ENCODE results near the gene TMEM183A. TPM values are rescaled to one million over a fixed set of nuclear protein-coding genes. Genes with fewer than 3 reads are reported as not detected.

Gene TMEM183A
- total RNA-seq, 4 donors from 2014 or later, result 69.2 to 75.8 (median 72.8) TPM

DNA sequence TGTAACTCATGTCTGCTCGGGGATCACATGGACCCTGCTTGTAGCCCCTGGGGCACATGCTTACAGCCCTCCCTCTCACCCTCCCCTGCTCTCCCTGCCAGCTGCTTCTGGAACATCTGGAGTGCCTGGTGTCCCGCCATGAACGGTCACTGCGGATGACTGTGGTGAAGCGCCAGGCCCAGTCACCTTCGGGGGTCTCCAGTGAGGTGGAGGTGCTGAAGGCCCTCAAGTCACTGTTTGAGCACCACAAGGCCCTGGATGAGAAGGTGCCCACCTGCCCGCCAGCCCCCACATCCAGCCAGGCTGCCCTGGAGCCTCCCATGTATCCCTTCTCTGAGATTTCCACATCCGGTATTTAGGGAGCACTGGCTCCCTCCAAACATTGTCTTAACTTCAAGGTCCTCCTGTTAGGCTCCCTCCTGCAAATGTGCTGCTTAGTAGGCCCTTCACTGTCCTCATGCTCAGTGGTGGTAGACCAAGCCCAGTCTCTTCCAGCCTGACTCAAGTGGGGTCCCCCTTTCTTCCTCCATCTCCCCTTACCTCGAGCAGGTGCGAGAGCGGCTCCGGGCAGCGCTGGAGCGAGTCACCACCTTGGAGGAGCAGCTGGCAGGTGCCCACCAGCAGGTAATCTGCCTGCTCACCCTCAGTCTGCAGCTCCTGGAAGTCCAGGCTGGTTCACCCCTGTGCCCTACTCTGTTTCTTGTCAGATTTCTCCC lies 36.8 kb downstream of the TMEM183A start:
- ATAC-seq (ENCODE audit: low FRiP score), result no peak

DNA sequence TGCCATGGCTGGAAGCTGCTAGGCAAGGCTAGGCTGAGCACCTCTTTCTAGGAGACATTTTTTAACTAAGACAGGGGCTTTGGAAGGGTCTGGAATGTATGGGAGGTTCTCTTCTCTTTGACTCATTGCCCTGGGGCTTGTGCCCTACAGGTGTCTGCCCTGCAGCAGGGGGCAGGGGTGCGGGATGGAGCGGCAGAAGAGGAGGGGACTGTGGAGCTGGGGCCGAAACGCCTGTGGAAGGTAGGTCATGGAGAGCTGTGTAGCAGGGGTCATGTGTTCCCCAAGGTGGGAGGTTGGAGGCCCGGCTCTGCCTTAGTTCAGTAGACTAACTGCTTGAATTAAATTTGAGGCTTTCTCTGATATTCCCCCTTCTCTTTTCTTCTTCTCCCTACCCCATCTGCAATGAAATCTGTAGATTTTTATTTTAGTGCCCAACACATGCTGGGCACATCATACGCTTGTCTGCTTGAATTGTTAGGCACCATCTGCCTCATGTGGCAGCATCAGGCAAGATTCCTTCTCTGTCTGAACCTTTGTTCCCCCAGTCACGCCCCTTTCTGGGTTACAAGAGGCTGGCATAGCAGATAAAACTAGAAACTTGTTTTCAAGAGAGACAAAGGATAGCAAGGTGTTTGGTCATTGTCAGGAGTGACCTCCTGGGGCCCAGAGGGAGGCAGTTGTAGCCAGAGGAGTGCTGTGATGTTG lies 37.5 kb downstream of the TMEM183A start:
- DNase-seq (ENCODE audit: low spot score), result no peak
- ATAC-seq (ENCODE audit: low FRiP score), result no peak
- TF ChIP-seq, protein P1, sequence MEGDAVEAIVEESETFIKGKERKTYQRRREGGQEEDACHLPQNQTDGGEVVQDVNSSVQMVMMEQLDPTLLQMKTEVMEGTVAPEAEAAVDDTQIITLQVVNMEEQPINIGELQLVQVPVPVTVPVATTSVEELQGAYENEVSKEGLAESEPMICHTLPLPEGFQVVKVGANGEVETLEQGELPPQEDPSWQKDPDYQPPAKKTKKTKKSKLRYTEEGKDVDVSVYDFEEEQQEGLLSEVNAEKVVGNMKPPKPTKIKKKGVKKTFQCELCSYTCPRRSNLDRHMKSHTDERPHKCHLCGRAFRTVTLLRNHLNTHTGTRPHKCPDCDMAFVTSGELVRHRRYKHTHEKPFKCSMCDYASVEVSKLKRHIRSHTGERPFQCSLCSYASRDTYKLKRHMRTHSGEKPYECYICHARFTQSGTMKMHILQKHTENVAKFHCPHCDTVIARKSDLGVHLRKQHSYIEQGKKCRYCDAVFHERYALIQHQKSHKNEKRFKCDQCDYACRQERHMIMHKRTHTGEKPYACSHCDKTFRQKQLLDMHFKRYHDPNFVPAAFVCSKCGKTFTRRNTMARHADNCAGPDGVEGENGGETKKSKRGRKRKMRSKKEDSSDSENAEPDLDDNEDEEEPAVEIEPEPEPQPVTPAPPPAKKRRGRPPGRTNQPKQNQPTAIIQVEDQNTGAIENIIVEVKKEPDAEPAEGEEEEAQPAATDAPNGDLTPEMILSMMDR (IDR thresholded peaks at IDR 0.05), result no peak

More for the DNA sequence above, 36.8 kb downstream of the TMEM183A start:
- TF ChIP-seq, protein P1 (IDR thresholded peaks at IDR 0.05), result no peak
- DNase-seq (ENCODE audit: low spot score), result no peak

DNA sequence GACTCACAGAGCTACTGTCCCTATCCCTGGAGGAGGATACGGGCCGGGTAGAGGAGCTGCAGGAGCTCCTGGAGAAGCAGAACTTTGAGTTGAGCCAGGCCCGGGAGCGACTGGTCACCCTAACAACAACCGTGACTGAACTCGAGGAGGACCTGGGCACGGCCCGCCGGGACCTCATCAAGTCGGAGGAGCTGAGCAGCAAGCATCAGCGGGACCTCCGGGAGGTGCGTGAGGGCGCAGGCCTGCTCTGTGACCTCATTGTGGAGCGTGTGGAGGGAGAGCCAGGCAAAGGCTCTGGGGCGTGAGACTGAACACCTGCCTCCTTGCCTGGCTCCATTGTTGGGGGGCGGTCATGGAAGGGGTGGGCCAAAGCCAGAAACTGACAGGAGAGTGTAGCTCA lies 38.2 kb downstream of the TMEM183A start:
- TF ChIP-seq, protein P1 (IDR thresholded peaks at IDR 0.05), result no peak
- no peak for ATAC-seq (ENCODE audit: low FRiP score)
- no peak for DNase-seq (ENCODE audit: low spot score)

DNA sequence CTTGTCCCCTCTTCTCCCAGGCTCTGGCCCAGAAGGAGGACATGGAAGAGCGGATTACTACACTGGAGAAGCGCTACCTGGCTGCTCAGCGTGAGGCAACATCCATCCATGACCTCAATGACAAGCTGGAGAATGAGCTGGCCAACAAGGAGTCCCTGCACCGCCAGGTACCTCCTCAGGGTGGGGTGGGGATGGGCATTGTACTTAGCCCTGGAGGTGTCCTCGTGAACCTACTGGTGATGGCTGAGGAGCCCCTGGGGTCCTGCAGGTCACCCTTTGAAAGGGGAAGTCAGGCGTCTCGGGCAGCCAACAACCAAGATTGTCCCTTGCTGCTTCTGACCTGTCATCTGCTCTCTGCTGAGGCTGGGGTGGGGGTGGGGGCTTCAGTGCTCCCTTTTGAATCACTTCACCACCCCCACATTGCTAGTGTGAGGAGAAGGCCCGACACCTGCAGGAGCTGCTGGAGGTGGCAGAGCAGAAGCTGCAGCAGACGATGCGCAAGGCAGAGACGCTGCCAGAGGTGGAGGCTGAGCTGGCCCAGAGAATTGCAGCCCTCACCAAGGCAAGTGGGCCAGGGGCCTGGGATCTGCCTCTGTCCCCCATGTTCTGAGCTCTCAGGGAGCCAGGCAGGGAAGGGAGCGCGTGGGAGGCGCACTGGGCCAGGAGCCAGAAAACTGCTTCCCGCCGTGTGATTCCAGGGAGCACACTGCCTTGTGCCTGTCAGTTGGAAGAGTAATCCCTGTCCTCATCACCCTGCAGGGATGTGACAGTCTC lies 38.8 kb downstream of the TMEM183A start:
- ATAC-seq (ENCODE audit: low FRiP score), result no peak
- no peak for DNase-seq (ENCODE audit: low spot score)
- TF ChIP-seq, protein P1 (IDR thresholded peaks at IDR 0.05), result no peak

DNA sequence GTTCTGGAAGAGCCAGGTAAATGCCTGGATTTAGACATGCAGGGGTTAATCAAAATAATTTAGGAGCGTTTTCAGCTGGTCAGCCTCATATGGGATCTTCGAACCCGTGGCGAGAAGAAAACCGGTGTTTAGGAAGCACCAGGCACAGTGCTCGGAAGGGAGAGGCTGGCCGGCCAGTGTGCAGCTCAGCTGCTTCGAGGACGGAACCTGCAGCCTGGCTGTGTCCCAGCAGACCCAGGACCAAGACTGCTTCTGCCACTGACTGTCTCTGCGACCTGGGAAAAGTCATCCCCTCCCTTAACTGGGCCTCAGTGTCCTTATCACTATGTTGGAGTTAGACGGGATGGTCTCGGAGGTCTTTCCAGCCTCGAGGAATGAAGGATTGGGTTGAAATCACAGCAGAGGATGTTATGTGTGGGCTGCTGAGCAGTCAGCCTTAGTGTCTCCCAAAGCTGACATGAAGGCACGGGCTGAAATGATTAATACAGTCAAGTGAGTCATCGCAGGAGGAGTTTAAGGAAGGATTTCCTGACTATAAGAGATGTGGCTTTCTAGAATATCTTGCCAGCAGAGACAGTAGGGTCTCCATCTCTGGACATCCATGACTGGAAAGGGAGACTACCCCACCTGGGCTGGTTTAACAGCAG lies 39.9 kb downstream of the TMEM183A start:
- ATAC-seq (ENCODE audit: low FRiP score), result peak; percentile 85

DNA sequence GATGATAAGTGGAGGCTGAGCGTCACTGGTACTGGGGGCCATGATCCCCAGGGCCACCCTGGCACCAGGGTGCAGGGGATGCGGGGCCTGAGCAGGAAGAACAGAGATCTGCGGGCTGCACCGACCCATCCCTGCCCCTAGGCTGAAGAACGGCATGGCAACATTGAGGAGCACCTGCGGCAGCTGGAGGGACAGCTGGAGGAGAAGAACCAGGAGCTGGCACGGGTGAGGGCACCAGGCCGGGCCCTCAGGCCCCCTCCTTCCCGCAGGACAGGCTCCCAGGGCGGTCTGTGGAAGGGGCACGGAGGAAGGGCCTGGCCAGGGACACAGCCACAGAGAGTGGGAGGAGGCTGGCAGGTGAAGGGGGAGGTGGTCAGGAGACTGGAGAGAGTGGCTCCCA lies 40.9 kb downstream of the TMEM183A start:
- DNase-seq (ENCODE audit: low spot score), result no peak
- TF ChIP-seq, protein P1 (IDR thresholded peaks at IDR 0.05), result no peak
- ATAC-seq (ENCODE audit: low FRiP score), result no peak

More for the DNA sequence above, 39.9 kb downstream of the TMEM183A start:
- TF ChIP-seq, protein P1 (IDR thresholded peaks at IDR 0.05), result no peak
- no peak for DNase-seq (ENCODE audit: low spot score)

Data from omental fat pad (tissue), 4 donors.